Activated B cell treated with CpG ODN at 0.5 μM for 24 hours (primary cell): ENCODE results near the gene GUK1. TPM values are rescaled to one million over a fixed set of nuclear protein-coding genes. Genes with fewer than 3 reads are reported as not detected.

ENCODE experiments used
- ATAC-seq: fragments of 200-7000 bp; cut with Tn5 transposase; one replicate; pipeline ENCODE4 v1.10.0; 2021; ENCODE audit warnings: low read depth, mild to moderate bottlenecking, moderate library complexity
- CTCF ChIA-PET: fragments of 350-600 bp; sonication (Branson Sonifier 250); formaldehyde crosslinking; loops from one replicate; lab custom pipeline; 2021; ENCODE audit warnings: antibody characterized with exemption; lab: Charles Lee
- POLR2A ChIA-PET: fragments of 350-600 bp; sonication (Branson Sonifier 250); formaldehyde crosslinking; loops from one replicate; lab custom pipeline; 2021; ENCODE audit warnings: antibody characterized with exemption; lab: Charles Lee
- DNase-seq: peaks from one replicate; pipeline ENCODE4 v3.0.0; 2022
- H3K27ac Mint-ChIP-seq: one replicate; pipeline ENCODE4 v1.8.0; 2020; ENCODE audit warnings: mixed read lengths
- H3K27me3 Mint-ChIP-seq: one replicate; pipeline ENCODE4 v1.8.0; 2021; ENCODE audit warnings: mixed read lengths
- H3K36me3 Mint-ChIP-seq: one replicate; pipeline ENCODE4 v1.8.0; 2021; ENCODE audit warnings: low read depth, mixed read lengths
- H3K4me1 Mint-ChIP-seq: one replicate; pipeline ENCODE4 v1.8.0; 2021; ENCODE audit warnings: mixed read lengths
- H3K4me3 Mint-ChIP-seq: one replicate; pipeline ENCODE4 v1.8.0; 2020; ENCODE audit warnings: mild to moderate bottlenecking, mixed read lengths
- H3K9me3 Mint-ChIP-seq: one replicate; pipeline ENCODE4 v1.8.0; 2020; ENCODE audit warnings: mixed read lengths
- CTCF ChIP-seq: fragments of 200-600 bp; IDR thresholded peaks from one replicate; pipeline ENCODE4 v1.8.0; 2022; ENCODE audit warnings: antibody characterized with exemption, mild to moderate bottlenecking
- intact Hi-C: fragments of 100-400 bp; cut with micrococcal nuclease; formaldehyde crosslinking; loops from one replicate; pipeline ENCODE4 v1.15.1; 2024
- total RNA-seq: library from RNA; stranded (reverse); gene quantifications from 2 replicates; pipeline ENCODE4 v1.2.3, GENCODE V29; 2022

Gene GUK1
- total RNA-seq, 1 donor from 2014 or later, result 104 TPM

- CTCF ChIA-PET, result no interaction called here
These were observed 54.4 kb downstream of the GUK1 start for GRCh38 chr1:228194436-228194835.

GRCh38 chr1:228194921-228195812, 55.1 kb downstream of the GUK1 start:
- intact Hi-C loops, result no loop called here
- DNase-seq (no peak), ATAC-seq (no peak)
- H3K27me3 Mint-ChIP-seq, result no peaks in the 10 kb centered on the region
- no peak overlapping the region for H3K27ac Mint-ChIP-seq
- CTCF ChIA-PET, result no interaction called here
- H3K4me1 Mint-ChIP-seq, result no peaks in the 10 kb centered on the region
- peaks cover 13% of the 10 kb centered on the region for H3K9me3 Mint-ChIP-seq
- peaks cover 14% of the 10 kb centered on the region for H3K36me3 Mint-ChIP-seq
- no peak for TF ChIP-seq CTCF
- POLR2A ChIA-PET, result interaction anchor here (0.7 kb wide), 1 partner anchor 24 kb away, joined by 4 read pairs; no protein-coding TSS in a partner anchor
- H3K4me3 Mint-ChIP-seq, result no peak overlapping the region

More at GRCh38 chr1:228194436-228194835, 54.4 kb downstream of the GUK1 start:
- TF ChIP-seq CTCF, result no peak
- peaks cover 10% of the 10 kb centered on the region for H3K9me3 Mint-ChIP-seq
- DNase-seq (no peak), ATAC-seq (no peak)
- no peak overlapping the region for H3K27ac Mint-ChIP-seq
- no peaks in the 10 kb centered on the region for H3K27me3 Mint-ChIP-seq
- no peaks in the 10 kb centered on the region for H3K4me1 Mint-ChIP-seq
- intact Hi-C loops, result no loop called here
- H3K4me3 Mint-ChIP-seq, result no peak overlapping the region
- peaks cover 12% of the 10 kb centered on the region for H3K36me3 Mint-ChIP-seq
- POLR2A ChIA-PET, result interaction anchor here (0.7 kb wide), 1 partner anchor 25 kb away, joined by 4 read pairs; no protein-coding TSS in a partner anchor

GRCh38 chr1:228197555-228198147, 57.6 kb downstream of the GUK1 start:
- ATAC-seq, result no peak
- no peaks in the 10 kb centered on the region for H3K4me1 Mint-ChIP-seq
- TF ChIP-seq CTCF, result no peak
- H3K36me3 Mint-ChIP-seq, result peaks cover 14% of the 10 kb centered on the region
- H3K27ac Mint-ChIP-seq, result no peak overlapping the region
- intact Hi-C loops, result no loop called here
- ChIA-PET CTCF (no interaction called here), POLR2A (no interaction called here)
- H3K27me3 Mint-ChIP-seq, result no peaks in the 10 kb centered on the region
- H3K9me3 Mint-ChIP-seq, result peaks cover 13% of the 10 kb centered on the region
- H3K4me3 Mint-ChIP-seq, result no peak overlapping the region
- no peak for DNase-seq

Other genes starting within 250 kb of the GUK1 start
- 0.05 TPM in 1 of 2 replicates, not detected in the other for gene WNT9A, start 192.3 kb upstream of the GUK1 start, total RNA-seq
- not detected in 2 replicates for gene WNT3A, start 133.3 kb upstream of the GUK1 start, total RNA-seq
- gene ARF1, start 57.6 kb upstream of the GUK1 start, total RNA-seq, result 209 and 213 TPM in 2 replicates
- gene C1orf35, start 37.0 kb upstream of the GUK1 start, total RNA-seq, result 11.9 and 13.3 TPM in 2 replicates
- 34.0 and 34.3 TPM in 2 replicates for gene MRPL55, start 31.0 kb upstream of the GUK1 start, total RNA-seq
- gene GJC2, start 9.7 kb downstream of the GUK1 start, total RNA-seq, result 0.24 and 0.35 TPM in 2 replicates
- 10.8 and 14.5 TPM in 2 replicates for gene IBA57, start 25.5 kb downstream of the GUK1 start, total RNA-seq
- 16.1 and 19.8 TPM in 2 replicates for gene OBSCN, start 67.8 kb downstream of the GUK1 start, total RNA-seq